ACHN (cell line): ENCODE measurements around the gene IFITM10.
A peak's percentile ranks its signal among the peaks of the same experiment; 100 is the strongest.

Source experiments
- DNase-seq: peaks from one replicate; pipeline ENCODE4 v3.0.0-alpha.2; 2015
- in situ Hi-C: cut with HindIII; loops from 2 replicates; pipeline ENCODE4 v1.10.0; 2017; ENCODE audit warnings: low sequenced_read_pairs, low pct_ligation_motif_present, low pct_unique_long_range_greater_than_20kb

Gene IFITM10

DNA sequence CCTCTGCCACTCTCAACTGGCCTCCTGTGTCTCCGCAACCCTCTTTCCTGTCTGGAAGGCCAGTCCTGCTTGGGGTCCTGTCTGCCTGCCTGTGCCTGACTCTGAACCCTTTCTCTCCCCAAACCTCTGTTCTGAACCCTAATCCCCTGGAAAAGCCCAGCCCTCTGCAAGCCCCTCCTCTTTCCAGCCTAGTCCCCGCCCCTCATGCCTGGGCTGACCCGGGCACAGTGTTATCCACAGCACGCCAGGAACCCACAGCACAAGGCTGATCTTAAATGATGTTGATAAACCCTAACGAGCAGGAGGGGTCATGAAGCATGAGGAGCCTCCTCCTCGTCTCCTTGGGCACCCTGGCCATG lies at the start of gene IFITM10:
IFITM10 (minus strand) TSS at position 115 of the 359 bp plus-strand sequence. CDS start 153 bp downstream, outside the sequence.
- peak; percentile 8 for DNase-seq
- in situ Hi-C loops: no loop called here

DNA sequence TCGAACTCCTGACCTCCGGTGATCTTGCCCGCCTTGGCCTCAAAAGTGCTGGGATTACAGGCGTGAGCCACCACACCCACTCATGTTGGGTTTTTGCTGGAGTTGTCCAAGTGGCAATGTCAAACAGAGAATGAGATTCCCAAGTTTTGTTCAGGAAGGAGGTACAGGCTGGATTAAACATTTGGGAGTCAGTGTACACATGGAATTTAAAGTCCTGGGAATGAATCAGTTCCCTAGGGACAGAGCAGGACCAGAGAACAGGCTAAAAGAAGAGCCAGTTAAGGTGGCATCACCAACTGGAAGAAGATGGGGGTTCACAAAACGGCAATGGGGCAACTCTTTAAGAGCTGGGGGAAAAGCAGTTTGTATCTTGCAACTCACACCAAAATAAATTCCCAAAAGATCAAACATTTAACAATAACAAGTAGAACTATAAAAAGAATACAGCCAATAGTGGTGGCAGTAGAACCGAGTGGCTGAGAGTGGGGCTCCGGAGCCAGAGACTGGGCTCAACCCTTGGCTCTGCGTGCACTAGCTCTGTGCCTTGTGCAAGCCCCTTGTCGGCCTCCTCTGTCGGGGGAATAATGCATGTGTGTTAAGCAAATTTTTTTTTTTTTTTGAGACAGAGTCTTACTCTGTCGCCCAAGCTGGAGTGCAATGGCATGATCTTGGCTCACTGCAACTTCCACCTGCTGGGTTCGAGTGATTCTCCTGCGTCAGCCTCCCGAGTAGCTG lies 47.2 kb upstream of the IFITM10 start:
- no peak for DNase-seq
- in situ Hi-C loops: no loop called here

DNA sequence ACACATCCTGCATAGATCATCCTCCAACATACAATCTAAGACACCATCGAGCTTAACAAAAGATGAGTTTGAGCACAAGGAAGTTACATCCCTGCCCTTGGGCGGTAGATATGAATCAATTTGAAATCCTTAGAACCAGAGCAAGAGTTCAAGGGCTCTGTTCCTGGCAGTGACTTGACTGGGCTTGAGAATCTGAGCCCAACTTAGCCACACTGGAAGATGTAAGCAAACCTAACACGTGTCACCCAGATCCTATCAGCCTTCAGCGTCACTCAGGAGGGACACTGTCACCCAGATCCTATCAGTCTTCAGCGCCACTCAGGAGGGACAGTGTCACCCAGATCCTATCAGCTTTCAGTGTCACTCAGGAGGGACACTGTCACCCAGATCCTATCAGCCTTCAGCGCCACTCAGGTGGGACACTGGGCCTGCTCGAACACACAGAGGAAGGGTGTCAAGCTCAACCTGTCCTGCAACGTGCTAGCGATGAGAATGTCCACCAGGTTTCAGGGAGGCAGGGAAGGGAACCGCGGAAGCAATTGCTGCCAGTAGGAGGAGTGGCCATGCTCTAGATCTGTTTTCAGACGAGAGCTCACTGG lies 46.1 kb upstream of the IFITM10 start:
- in situ Hi-C loops: no loop called here
- DNase-seq: no peak

DNA sequence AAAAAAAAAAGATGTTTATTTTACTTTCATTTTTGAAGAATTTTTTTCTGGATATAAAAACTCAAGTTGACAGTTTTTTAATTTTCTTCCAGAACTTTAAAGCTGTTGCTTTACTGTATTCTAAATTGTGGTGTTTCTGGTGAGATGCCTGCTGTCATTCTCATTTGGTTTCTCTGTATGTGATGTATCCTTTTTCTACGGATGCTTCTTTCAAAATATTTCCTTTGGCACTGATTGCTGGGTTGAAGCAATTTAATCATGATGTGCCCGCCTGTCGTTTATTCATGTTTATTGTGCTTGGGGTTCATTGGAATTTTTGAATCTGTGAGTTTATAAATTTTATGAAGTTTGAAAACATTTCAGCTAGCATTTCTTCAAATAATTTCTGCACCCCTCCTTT lies 42.7 kb upstream of the IFITM10 start:
- no peak for DNase-seq
- in situ Hi-C loops: no loop called here

DNA sequence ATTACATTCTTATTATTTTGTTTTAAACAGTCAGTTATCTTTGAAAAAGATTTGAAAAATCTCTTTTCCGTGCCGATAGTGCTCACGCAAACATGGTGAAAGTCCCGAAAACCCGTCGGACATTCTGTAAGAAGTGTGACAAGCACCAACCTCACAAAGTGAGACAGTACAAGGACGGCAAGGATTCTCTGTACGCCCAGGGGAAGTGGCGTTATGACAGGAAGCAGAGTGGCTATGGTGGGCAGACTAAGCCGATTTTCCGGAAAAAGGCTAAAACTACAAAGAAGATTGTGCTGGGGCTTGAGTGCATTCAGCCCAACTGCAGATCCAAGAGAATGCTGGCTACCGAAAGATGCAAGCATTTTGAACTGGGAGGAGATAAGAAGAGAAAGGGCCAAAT lies 42.1 kb upstream of the IFITM10 start:
- no peak for DNase-seq
- in situ Hi-C loops: no loop called here

DNA sequence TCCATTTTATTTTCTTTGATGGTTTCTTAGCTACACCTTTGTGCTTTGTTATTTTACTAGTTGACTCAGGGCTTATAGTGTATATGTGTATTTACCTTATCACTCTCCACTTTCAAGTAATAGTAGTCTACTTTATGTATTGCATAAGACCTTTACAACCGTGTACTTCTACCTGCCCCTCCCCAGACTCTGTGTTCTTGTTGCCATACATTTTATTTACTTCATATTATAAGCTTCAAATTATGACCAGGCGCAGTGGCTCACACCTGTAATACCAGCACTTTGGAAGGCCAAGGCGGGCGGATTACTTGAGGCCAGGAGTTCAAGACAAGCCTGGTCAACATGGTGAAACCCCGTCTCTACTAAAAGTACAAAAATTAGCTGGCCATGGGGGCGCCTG lies 41.5 kb upstream of the IFITM10 start:
- DNase-seq: no peak
- in situ Hi-C loops: no loop called here

DNA sequence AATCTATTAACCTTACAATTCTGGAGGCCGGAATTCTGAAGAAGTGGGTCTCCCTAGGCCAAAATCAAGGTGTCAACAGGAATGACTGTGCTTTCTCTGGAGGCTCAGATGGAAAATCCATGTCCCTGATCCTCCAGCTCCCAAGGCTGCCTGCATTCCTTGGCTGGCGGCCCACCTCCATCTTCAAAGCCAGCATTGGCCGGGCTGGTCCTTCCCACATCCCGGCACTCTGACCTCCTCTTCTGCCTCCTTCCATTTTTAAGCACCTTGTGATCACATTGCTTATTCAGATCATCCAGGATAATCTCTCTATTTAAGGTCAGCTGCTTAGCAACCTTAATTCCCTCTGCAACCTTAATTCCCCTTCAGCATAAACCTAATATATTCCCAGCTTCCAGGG lies 36.1 kb upstream of the IFITM10 start:
- DNase-seq: no peak
- in situ Hi-C loops: no loop called here

DNA sequence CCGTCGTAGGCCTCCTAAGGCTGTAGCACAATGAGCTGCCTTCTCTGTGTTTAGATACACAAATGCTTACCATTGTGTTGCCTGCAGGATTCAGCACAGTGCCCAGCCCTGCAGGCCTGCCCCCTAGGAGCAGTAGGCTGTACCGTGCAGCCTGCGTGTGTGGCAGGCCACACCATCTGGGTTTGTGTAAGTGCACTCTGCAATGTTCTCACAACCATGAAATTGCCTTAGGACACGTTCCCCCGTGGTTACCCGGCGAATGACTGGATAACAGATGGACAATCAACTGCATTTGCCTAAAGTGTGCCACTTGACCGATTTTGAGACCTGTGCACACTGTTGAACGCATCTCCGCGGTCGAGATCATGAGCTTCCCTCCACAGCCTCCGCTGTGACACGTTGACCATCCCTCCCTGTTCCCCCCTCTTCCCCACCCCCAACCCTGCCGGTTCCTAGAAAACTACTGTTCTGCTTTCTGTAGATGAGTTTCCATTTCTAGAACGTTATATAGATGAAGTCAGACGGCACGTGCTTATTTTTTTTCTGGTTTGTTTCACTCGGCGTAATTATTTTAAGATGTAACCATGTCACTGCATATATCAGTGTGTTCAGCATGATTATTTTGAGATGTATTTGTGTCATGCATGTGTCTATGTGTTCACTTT lies 35.5 kb upstream of the IFITM10 start:
- DNase-seq: no peak
- in situ Hi-C loops: no loop called here

DNA sequence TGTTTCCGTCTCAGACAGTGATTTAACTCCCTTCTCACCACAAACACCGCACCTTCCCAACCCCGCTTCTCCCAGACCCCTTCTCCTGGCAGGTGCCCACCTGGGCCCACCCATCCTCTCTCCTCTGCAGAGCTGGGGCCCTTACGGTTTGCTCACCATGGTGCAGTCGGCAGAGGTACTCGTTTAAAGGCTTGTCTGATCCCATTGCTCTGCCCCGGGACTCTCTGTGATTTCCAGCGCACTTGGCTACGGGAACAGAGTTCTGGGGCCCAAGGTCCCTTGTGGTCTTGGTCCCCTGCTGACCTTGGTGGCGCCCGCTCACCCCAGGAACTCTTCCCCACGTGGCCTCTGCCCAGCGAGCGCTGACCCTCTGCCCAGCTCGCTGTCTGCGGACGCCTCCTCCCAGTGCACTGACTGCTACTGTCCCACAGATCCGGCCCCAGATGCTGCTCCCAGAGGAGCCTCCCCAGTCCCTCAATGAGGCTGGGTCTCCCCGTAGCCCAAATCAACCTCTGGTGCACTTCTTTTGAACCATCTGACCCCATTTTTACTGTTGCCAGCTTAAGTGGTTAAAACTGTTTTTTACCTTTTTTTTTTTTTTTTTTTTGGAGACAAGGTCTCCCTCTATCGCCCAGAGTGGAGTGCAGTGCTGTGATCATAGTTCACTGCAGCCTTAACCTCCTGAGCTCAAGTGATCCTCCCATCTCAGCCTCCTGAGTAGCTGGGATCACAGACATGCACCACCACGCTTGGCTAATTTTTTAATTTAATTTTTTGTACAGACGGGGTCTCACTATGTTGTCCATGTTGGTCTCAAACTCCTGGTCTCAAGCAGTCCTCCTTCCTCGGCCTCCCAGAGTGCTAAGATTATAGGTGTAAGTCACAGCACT lies 34.6 kb upstream of the IFITM10 start:
- in situ Hi-C loops: no loop called here

DNA sequence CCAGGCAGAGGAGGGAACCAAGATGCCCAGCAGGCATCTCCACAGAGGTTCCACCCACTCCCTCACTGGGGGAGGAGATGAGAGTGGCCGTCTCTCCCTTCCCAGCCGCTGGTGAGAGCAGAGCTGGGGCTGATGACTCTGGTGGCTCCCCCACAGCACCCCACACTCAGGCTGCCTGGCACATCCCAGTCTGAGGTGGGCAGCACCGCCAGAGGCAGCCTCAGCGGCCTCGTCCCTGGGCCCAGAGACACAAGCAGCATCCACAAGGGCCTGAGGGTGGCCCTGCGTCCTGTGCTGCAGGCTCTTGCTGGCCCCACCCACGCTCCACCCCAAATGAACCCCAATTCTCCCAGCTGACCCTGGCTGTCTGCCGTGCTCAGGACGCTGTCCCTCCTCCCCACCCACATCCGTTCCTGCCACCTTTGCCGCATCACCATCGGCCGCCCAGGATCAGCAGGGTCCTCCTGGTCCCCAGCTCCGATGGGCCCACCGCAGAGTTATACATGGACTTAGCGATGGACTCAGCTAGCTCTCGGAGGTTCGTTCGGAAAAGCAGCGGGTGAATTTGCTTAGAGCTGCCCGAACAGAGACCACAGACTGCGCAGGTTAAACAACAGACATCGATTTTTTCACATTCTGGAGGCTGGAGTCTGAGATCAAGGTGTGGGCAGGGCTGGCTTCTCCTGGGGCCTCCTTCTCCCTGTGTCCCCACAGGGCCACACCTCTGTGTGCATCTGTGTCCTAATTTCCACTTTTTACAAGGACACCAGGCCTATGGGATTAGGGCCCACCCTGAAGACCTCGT lies 33.5 kb upstream of the IFITM10 start:
- no peak for DNase-seq
- in situ Hi-C loops: no loop called here

More for the DNA sequence above, 34.6 kb upstream of the IFITM10 start:
- no peak for DNase-seq

DNA sequence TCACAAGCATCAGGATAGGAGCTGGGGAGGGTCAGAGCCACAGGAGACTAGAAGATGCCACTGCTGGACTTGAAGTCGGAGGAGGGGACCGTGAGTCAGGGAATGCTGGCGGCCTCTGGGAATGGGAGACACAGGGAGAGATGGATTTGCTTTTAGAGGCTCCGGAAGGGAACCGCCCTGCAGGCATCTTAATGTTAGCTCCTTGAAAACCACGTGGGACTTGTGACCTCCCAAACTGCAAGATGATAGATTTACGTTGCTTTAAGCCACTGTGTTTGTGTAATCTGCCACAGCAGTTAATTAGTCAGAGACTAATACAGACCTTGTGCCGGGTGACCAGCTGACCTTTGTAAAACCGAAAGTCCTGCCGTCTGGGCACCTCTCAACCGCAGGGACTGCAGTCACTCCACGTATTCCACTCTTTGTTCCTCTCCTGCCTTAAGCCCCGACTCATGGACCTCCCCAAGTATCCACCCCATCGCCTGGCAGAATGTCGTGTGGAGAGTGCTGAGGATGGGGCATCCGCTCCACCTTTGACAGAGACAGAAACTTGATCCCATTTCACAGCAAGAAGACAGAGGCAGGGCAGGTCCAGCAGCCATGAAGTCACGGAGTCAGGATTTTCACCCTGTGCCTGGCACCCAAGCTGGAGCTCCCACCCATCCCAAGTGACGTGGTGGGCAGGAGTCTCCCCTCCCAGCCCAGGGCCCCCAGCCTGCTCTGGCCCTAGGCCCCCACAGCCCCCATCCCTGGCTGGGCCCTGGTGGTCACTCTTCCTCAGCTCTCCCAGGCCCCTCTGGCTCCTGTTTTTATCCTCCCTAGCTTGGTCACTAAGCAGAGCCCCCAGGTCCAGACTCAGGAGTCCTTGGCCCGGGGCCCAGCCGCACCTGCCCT lies 32.7 kb upstream of the IFITM10 start:
- in situ Hi-C loops: no loop called here
- no peak for DNase-seq

DNA sequence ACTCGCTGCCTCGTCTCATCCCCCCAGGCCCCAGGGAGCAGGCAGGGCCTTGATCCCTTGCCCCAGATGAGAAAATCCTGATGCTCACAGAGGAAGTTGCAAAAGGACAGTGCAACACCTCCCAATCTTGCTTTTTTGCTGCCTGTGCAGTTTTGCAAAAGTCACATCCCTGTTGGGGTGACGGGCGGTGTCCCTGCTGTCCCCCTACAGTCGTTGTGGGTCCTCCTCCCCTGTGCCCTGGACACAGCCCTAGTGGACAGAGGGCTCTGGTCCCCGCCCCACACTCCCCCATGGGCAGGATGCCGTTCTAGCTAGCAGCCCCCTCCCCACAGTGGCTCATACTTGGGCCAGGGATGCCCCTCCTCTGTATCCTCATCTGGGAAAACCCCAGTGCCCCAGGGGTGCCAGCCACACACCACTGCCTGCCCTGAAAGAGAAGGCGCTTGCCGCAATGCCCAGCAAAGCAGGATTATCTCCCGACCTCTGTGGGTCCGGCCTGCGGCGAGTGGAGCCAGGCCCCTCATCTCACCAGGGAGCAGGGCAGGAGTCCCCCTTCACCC lies 31.7 kb upstream of the IFITM10 start:
- in situ Hi-C loops: no loop called here
- DNase-seq: no peak

DNA sequence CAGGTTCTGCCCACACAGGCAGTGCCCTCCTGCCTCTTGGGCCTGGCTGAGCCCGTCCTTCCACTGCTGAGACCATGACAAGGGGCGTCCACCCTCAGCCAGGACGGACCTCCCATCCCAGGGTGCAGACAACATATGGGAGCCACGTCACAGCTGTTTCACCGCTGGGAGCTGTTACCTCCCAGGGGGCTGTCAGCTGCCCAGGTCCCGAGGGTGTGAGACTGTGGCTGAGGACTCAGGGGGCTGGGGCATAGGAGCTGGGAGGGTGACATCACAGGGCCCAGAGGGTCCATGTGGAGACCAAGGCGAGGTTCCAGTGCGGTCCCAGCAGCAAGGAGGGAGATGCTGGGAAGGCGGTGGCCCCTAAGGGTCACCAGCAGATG lies 31.2 kb upstream of the IFITM10 start:
- in situ Hi-C loops: no loop called here
- no peak for DNase-seq

DNA sequence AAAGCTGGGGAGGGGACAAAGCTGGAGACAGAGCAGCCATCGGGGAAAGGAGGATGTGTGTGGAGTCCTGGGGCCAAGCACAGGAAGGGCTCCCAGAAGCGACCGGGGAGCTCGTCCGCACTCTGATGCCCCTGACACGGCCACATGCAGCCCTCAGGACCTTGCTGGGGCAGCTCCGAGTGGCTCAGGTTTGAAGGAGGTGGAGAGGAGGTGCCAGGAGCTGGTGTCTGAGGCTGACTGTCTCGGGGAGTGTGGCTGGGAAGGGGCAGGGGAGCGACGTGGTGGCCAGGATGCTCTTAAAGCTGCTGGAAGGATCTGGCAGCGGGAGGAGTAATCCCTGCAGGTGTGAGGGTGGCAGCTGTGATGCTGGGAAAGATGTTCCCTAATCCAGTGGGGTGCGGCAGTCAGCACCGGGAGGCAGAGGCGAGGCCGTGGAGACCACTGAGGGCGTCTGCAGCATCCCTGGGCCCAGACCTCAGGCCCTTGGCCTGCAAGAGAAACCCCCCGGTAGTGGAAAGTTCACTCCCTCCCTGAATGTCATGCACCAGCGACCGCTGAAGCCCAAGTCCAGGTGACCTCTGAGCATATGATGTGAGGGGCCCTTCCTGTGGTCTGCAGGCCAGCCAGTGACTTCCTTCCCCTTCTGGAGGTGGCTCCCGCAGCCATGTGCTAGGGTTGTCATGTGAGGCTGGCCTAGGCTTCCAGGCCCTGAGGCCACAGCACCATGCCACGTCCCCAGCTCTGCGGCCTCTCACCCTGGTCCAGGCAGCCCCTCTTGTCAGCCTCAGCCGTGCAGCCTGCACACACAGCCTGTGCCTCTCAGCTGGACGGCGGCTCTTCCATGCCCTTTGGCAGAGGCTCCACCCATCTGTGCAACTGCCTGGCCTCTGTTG lies 30.6 kb upstream of the IFITM10 start:
- DNase-seq: no peak
- in situ Hi-C loops: no loop called here

DNA sequence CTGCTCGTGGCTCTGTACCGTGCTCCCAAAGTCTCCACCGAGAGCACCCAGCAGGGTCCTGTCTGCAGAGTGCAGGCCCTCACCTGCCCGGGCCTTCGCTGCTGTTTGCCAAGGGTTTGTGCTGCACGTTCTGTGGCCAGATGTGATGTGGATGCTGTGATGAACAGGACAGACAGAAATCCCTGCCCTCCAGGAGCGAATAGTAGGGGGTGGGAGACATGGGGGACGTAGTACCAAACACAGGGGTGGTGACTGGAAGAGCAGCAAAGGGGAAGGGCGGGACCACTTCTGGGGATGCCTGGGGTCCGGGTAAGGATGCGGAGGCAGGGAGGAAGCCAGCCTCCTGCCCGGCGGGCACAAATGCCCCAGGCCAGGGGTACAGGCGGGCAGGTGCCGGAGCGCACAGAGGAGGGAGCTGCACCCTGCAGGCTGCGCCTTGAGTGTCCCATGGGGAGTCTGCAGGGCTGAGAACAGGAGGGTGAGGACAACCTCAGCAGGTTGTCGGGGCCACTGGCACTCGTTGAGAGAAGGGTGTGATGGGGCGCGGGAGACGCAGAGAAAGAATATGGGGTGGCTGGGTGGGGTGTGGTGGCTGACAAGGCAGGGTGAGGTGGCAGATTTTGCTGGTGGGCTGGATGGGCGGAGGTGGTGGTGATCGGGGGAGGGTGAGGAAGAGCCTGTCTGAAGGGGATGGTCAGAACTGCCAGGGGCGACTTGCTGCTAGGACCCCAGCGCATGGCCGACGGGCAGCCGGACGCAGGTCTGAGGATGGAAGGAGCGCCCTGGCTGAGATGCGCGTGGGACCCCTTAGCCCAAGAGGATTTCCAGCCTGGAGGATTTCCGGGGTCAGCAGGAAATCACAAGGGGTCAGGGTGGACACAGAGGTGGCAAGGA lies 29.7 kb upstream of the IFITM10 start:
- in situ Hi-C loops: no loop called here
- DNase-seq: no peak
